ENCODE measurements around the gene SUPT20HL1.

- TF ChIP-seq EZH2 (IDR thresholded peaks at IDR 0.05; ENCODE audit: borderline replicate concordance, low read length) (no peak), CTCF (IDR thresholded peaks at IDR 0.05; ENCODE audit: low read length) (no peak)
Measured at GRCh38 chrX:24343719-24344118, 16.7 kb upstream of the SUPT20HL1 start.
